T-helper 1 cell treated with Interleukin-12 subunit alpha and Interleukin-12 subunit beta and Interleukin-4 antibody, amounts not matched to agents 30 ng/mL and 1 ng/mL, for 36 hours (primary cell): Measurements from ENCODE around the gene BEND6. TPM values are rescaled to one million over a fixed set of nuclear protein-coding genes. Genes with fewer than 3 reads are reported as not detected.
"Not testable (repeated sequence)": the region's sequence is repeated elsewhere in the genome, so short reads cannot be mapped to it uniquely, and the experiment has no call there.

Experiments used
- intact Hi-C: fragments of 100-400 bp; cut with micrococcal nuclease; formaldehyde crosslinking; loops from one replicate; pipeline ENCODE4 v1.15.1; 2024
- total RNA-seq: library from RNA; stranded (reverse); gene quantifications from 2 replicates; pipeline ENCODE4 v1.2.3, GENCODE V29; 2022

BEND6 gene
- total RNA-seq, 1 donor from 2014 or later, result not detected

- intact Hi-C loops, result loop anchor here (5.0 kb wide), 1 partner anchor 172 kb away; no protein-coding TSS in a partner anchor
These were observed 69.9 kb downstream of the BEND6 start for GRCh38 chr6:57024775-57025174.

- intact Hi-C loops, result no loop called here
These were observed 71.1 kb downstream of the BEND6 start for GRCh38 chr6:57026001-57026400.

GRCh38 chr6:57027301-57027700, 72.4 kb downstream of the BEND6 start:
- intact Hi-C loops, result no loop called here

GRCh38 chr6:57029213-57029612, 74.3 kb downstream of the BEND6 start:
- intact Hi-C loops, result no loop called here

GRCh38 chr6:57033228-57033627, 78.3 kb downstream of the BEND6 start:
- intact Hi-C loops, result no loop called here

- intact Hi-C loops, result no loop called here
These were observed 80.6 kb downstream of the BEND6 start for GRCh38 chr6:57035549-57035948.

GRCh38 chr6:57038906-57039305, 84.0 kb downstream of the BEND6 start:
- intact Hi-C loops, result no loop called here

- intact Hi-C loops, result no loop called here
These were observed 85.1 kb downstream of the BEND6 start for GRCh38 chr6:57040011-57040410.

- intact Hi-C loops, result not testable (repeated sequence)
These were observed 89.2 kb downstream of the BEND6 start for GRCh38 chr6:57044061-57044460.

- intact Hi-C loops, result no loop called here
These were observed 89.7 kb downstream of the BEND6 start for GRCh38 chr6:57044568-57044967.

- intact Hi-C loops, result loop anchor here (1.0 kb wide), 6 partner anchors 25 to 270 kb away; partner anchors contain the start of genes BEND6 and RAB23
These were observed 91.7 kb downstream of the BEND6 start, which contains the start of gene KIAA1586 for GRCh38 chr6:57046332-57047256. TSS of gene KIAA1586 (plus strand) at chr6:57046693. CDS start at chr6:57046756, 63 bp downstream.

GRCh38 chr6:57047257-57047585, 92.3 kb downstream of the BEND6 start:
- intact Hi-C loops, result not testable (repeated sequence)

- intact Hi-C loops, result not testable (repeated sequence)
These were observed 93.0 kb downstream of the BEND6 start for GRCh38 chr6:57047859-57048258.

GRCh38 chr6:57048577-57048976, 93.7 kb downstream of the BEND6 start:
- intact Hi-C loops, result no loop called here

GRCh38 chr6:57063847-57064246, 108.9 kb downstream of the BEND6 start:
- intact Hi-C loops, result no loop called here

- intact Hi-C loops, result no loop called here
These were observed 109.9 kb downstream of the BEND6 start for GRCh38 chr6:57064809-57065208.

- intact Hi-C loops, result no loop called here
These were observed 113.2 kb downstream of the BEND6 start for GRCh38 chr6:57068061-57068460.

GRCh38 chr6:57069228-57069627, 114.3 kb downstream of the BEND6 start:
- intact Hi-C loops, result no loop called here

- intact Hi-C loops, result no loop called here
These were observed 115.0 kb downstream of the BEND6 start for GRCh38 chr6:57069920-57070331.

- intact Hi-C loops, result no loop called here
These were observed 117.2 kb downstream of the BEND6 start for GRCh38 chr6:57072108-57072507.

- intact Hi-C loops, result no loop called here
These were observed 119.5 kb downstream of the BEND6 start for GRCh38 chr6:57074383-57074782.

GRCh38 chr6:57075092-57075491, 120.2 kb downstream of the BEND6 start:
- intact Hi-C loops, result no loop called here
